Activated CD4-positive, alpha-beta T cell treated with anti-CD3 and anti-CD28 coated beads for 48 hours (primary cell): ENCODE data around the gene AKAP8L.

Experiments
- DNase-seq: peaks from one replicate; pipeline ENCODE4 v3.0.0-alpha.2; 2020

AKAP8L gene

GRCh38 chr19:15418579-15419412 is at the start of gene AKAP8L:
Gene AKAP8L (minus strand): TSS chr19:15418988. CDS start chr19:15418923, 65 bp downstream.
- DNase-seq: peak; percentile 99

- DNase-seq: no peak
These were observed 49.0 kb upstream of the AKAP8L start for GRCh38 chr19:15467734-15468214.

- DNase-seq: peak; percentile 75
These were observed 48.3 kb upstream of the AKAP8L start for GRCh38 chr19:15466851-15467733.

GRCh38 chr19:15464394-15465385 is 45.9 kb upstream of the AKAP8L start, which contains the start of gene RASAL3:
Gene RASAL3 (minus strand): TSS chr19:15464544. CDS start chr19:15464358, 186 bp downstream.
- peak; percentile 72 for DNase-seq

- DNase-seq: peak; percentile 84
These were observed 45.1 kb upstream of the AKAP8L start for GRCh38 chr19:15463861-15464371.

GRCh38 chr19:15461694-15462093 is 42.9 kb upstream of the AKAP8L start:
- no peak for DNase-seq

GRCh38 chr19:15457701-15458484 is 39.1 kb upstream of the AKAP8L start:
- no peak for DNase-seq

- peak; percentile 60 for DNase-seq
These were observed 38.3 kb upstream of the AKAP8L start for GRCh38 chr19:15456871-15457700.

GRCh38 chr19:15456441-15456840 is 37.7 kb upstream of the AKAP8L start:
- no peak for DNase-seq

- no peak for DNase-seq
These were observed 37.2 kb upstream of the AKAP8L start for GRCh38 chr19:15455996-15456395.

- DNase-seq: no peak
These were observed 35.4 kb upstream of the AKAP8L start for GRCh38 chr19:15453906-15454860.

GRCh38 chr19:15453091-15453578 is 34.3 kb upstream of the AKAP8L start:
- no peak for DNase-seq

GRCh38 chr19:15452111-15453047 is 33.6 kb upstream of the AKAP8L start:
- DNase-seq: peak; percentile 52

GRCh38 chr19:15450528-15450890 is 31.7 kb upstream of the AKAP8L start:
- DNase-seq: no peak

- peak; percentile 88 for DNase-seq
These were observed 31.1 kb upstream of the AKAP8L start, which contains the start of gene WIZ for GRCh38 chr19:15449620-15450527. Gene WIZ (minus strand): TSS chr19:15449956. CDS start chr19:15448307, 1,649 bp downstream.
